ENCODE data around the gene ZNF536.

DNA sequence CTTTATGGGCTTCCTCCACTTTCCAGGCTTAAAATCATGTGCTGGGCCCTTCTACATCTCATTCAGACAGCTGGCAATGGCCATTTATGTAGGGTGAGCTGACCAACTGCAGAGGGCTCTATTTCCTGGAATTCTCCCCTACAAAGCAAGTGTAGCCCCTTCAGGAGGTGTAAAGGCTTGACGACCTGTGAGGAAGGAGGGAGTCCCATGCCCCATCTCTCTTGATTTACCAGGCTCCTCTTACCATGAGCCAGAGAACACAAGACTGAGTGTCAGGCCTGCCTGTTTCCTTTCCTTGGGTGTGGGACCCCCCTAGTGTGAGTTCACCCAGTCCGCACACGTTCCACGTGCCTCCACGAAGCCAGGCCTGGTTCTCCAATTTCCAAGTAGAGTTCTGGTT lies 16.6 kb downstream of the ZNF536 start:
- TF ChIP-seq, protein P1, sequence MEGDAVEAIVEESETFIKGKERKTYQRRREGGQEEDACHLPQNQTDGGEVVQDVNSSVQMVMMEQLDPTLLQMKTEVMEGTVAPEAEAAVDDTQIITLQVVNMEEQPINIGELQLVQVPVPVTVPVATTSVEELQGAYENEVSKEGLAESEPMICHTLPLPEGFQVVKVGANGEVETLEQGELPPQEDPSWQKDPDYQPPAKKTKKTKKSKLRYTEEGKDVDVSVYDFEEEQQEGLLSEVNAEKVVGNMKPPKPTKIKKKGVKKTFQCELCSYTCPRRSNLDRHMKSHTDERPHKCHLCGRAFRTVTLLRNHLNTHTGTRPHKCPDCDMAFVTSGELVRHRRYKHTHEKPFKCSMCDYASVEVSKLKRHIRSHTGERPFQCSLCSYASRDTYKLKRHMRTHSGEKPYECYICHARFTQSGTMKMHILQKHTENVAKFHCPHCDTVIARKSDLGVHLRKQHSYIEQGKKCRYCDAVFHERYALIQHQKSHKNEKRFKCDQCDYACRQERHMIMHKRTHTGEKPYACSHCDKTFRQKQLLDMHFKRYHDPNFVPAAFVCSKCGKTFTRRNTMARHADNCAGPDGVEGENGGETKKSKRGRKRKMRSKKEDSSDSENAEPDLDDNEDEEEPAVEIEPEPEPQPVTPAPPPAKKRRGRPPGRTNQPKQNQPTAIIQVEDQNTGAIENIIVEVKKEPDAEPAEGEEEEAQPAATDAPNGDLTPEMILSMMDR (IDR thresholded peaks at IDR 0.05), result no peak
- TF ChIP-seq POLR2A (IDR thresholded peaks at IDR 0.05), result no peak

Data from right lobe of liver (tissue), 4 donors.